Adrenal gland (tissue), 12 donors: Measurements from ENCODE around the gene C13orf42. TPM values are rescaled to one million over a fixed set of nuclear protein-coding genes. Genes with fewer than 3 reads are reported as not detected.

Experiments used
- DNase-seq, 7 donors: peaks; one replicate each; pipeline ENCODE4 v3.0.0-alpha.2; 2019 to 2020
- H3K27ac ChIP-seq, 5 donors: fragments of 200-600 bp; sonication (generic) in 4 of 5; 1 replicate in 3 of 5; 2 replicates in 2 of 5; pipeline versions ENCODE4 v1.5.1 to v1.8.0; 2016 to 2020; ENCODE audit warnings: mild to moderate bottlenecking in 1 of 5
- H3K27me3 ChIP-seq: fragments of 200-600 bp; 2 replicates; pipeline ENCODE4 v1.8.0; 2021
- H3K36me3 ChIP-seq, 2 donors: fragments of 200-600 bp; replicated peaks in 1 of 2; 1 replicate in 1 of 2; 2 replicates in 1 of 2; pipeline versions ENCODE4 v1.5.1 to v1.8.0; 2018 to 2022
- H3K4me1 ChIP-seq, 2 donors: fragments of 200-600 bp; replicated peaks in 1 of 2; 1 replicate in 1 of 2; 2 replicates in 1 of 2; pipeline versions ENCODE4 v1.5.1 to v1.8.0; 2018 to 2021
- H3K4me3 ChIP-seq, 4 donors: fragments of 200-600 bp; sonication (generic) in 3 of 4; one replicate each; pipeline ENCODE4 v1.5.1; 2016 to 2018
- H3K9me3 ChIP-seq, 3 donors: fragments of 200-600 bp; sonication (generic) in 1 of 3; replicated peaks in 1 of 3; 1 replicate in 2 of 3; 2 replicates in 1 of 3; pipeline versions ENCODE4 v1.5.1 to v1.8.0; 2016 to 2021
- CTCF ChIP-seq, 6 experiments: fragments of 450-650 bp in 4 of 6; fragments of 200-600 bp in 2 of 6; sonication (generic) in 1 of 6; IDR thresholded peaks; 1 replicate in 5 of 6; 2 replicates in 1 of 6; pipeline versions ENCODE4 v1.5.1 to v1.8.0; 2016 to 2021; ENCODE audit warnings: antibody characterized with exemption in 6 of 6, mild to moderate bottlenecking in 2 of 6, moderate library complexity in 1 of 6
- POLR2A ChIP-seq, 2 donors: fragments of 450-650 bp; IDR thresholded peaks; one replicate each; pipeline ENCODE4 v1.6.1; 2017; ENCODE audit warnings: antibody characterized with exemption in 2 of 2, mild to moderate bottlenecking in 2 of 2, moderate library complexity in 1 of 2
- WGBS, 4 donors: extraction: QIAGEN DNeasy Blood & Tissue Kit in 2 of 4; methylation state at CpG; one replicate each; pipeline versions ENCODE4 v1.1.5 to v1.1.7; 2013 to 2017; 5-methylcytosine and 5-hydroxymethylcytosine counted together
- intact Hi-C, 2 donors: fragments of 100-400 bp; cut with DNase I; formaldehyde crosslinking; loops; one replicate each; pipeline versions ENCODE4 v1.14.1 to v1.15.0; 2022 to 2023
- polyA plus RNA-seq, 3 donors: library from polyadenylated mRNA; stranded (reverse); fragments of 200-250 nt in 2 of 3; fragments of 350-450 nt in 1 of 3; fragmentation: Illumina TruSeq in 1 of 3; extraction: RNeasy Lipid Tissue Mini Kit (QIAGEN cat#74804) in 1 of 3; gene quantifications; one replicate each; pipeline ENCODE4 v1.2.3, GENCODE V29; 2013 to 2014
- total RNA-seq, 9 donors: library from RNA; depleted of rRNA in 4 of 9; stranded (reverse); fragments of >200 nt in 4 of 9; fragments of 120-200 nt in 1 of 9; fragmentation: NEBNext Ultra II Directional in 1 of 9; extraction: Animal tissue kit (Norgen Biotek cat#: 25700) in 1 of 9; gene quantifications; one replicate each; pipeline versions ENCODE4 v1.1.0 to v1.2.4, GENCODE V29; 2013 to 2023
- donor health status: healthy with polysubstance abuse.
- donor health status: Bipolar disorder and iron deficiency.
- donor health status: DM: yes; HTN: yes; CAD: no.
- donor health status: DM: no; HTN: no; CAD: no.
- donor health status: DM: no; HTN: no; CAD: no.
- donor health status: DM: yes; HTN: yes; CAD: no.

C13orf42 gene
- total and polyA plus RNA-seq, 12 donors: not detected

GRCh38 chr13:51034906-51035305, 76.2 kb downstream of the C13orf42 start:
- DNase-seq: no peak
- Histone ChIP-seq H3K4me3 (no peak overlapping the region), H3K36me3 (no peaks in the 10 kb centered on the region), H3K27me3 (no peaks in the 10 kb centered on the region), H3K9me3 (no peaks in the 10 kb centered on the region), H3K27ac (no peak overlapping the region), H3K4me1 (no peaks in the 10 kb centered on the region)
- WGBS, 4 donors: 90 to 100% (median 98%) methylated on average over 1 to 3 of the region's 3 CpGs
- intact Hi-C loops: no loop called here
- TF ChIP-seq CTCF (IDR thresholded peaks at IDR 0.05) (no peak), POLR2A (IDR thresholded peaks at IDR 0.05) (no peak)

DNA sequence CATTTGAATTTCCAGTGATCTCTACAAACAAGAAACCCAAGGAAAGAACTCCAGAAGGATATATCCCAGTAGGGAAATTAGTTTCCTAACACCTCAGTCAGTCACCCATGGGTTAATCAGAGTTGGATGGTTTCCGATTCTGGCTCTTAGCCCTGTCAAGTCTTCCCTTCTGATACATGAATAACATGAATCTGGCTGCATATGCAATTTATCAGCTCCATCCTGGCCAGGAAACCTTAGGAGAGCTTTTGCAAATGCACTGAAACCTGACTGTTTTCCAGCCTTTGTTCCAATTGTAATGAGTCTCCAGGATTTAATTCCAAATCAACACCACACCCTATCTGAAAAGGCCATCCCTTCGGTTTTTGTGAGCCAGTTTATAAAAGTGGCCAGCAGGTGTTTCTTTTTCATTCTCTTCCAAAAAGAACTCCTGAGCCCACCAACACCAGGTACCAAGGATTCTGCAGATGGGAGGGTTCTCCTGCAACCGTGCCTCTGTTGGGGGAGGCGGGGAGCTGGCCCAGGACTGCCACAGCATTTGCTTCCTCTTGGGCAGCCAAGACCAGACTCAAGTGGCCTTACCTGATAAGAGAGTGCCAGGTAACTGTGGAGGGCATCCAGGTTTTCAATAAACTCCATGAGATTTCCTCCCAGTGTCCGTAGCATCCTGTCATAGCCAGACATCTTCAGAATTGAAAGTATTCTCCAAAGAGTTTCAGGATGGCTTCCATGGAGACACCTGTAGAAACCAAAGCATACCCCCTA, 77.5 kb downstream of the C13orf42 start:
- DNase-seq: no peak
- Histone ChIP-seq H3K9me3 (no peaks in the 10 kb centered on the region), H3K4me1 (no peaks in the 10 kb centered on the region), H3K27me3 (no peaks in the 10 kb centered on the region), H3K36me3 (no peaks in the 10 kb centered on the region), H3K27ac (no peak overlapping the region), H3K4me3 (no peak overlapping the region)
- 63 to 78% (median 71%) methylated on average over 5 of the region's 5 CpGs for WGBS, 4 donors
- TF ChIP-seq POLR2A (IDR thresholded peaks at IDR 0.05): no peak
- TF ChIP-seq CTCF (IDR thresholded peaks at IDR 0.05): no peak
- intact Hi-C loops: no loop called here

GRCh38 chr13:51032831-51033230, 78.2 kb downstream of the C13orf42 start:
- no peaks in the 10 kb centered on the region for H3K4me1 ChIP-seq
- WGBS, 4 donors: 88 to 92% (median 91%) methylated on average over 3 of the region's 3 CpGs
- no peaks in the 10 kb centered on the region for H3K36me3 ChIP-seq
- no peaks in the 10 kb centered on the region for H3K27me3 ChIP-seq
- intact Hi-C loops: no loop called here
- TF ChIP-seq POLR2A (IDR thresholded peaks at IDR 0.05) (no peak), CTCF (IDR thresholded peaks at IDR 0.05) (no peak)
- H3K27ac ChIP-seq: no peak overlapping the region
- DNase-seq: no peak
- no peaks in the 10 kb centered on the region for H3K9me3 ChIP-seq
- no peak overlapping the region for H3K4me3 ChIP-seq

Other genes starting within 250 kb of the C13orf42 start
- 10 to 100 TPM; 23.5 to 37.5 (median 30.7) TPM for gene RNASEH2B, start 201.5 kb downstream of the C13orf42 start, total RNA-seq
- 10 to 100 TPM; 37.1 to 77.1 (median 50.9) TPM for gene RNASEH2B, start 201.5 kb downstream of the C13orf42 start, polyA plus RNA-seq
- gene FAM124A, start 111.1 kb upstream of the C13orf42 start, total RNA-seq: 10 to 100 TPM in 1 of 9 donors, 1 to 10 TPM in 7, under 1 TPM in 1; 0.78 to 11.7 (median 3.6) TPM
- gene FAM124A, start 111.1 kb upstream of the C13orf42 start, polyA plus RNA-seq: 1 to 10 TPM; 1.2 to 3.0 (median 2.8) TPM
- gene SERPINE3, start 228.4 kb upstream of the C13orf42 start, total RNA-seq: under 1 TPM in 1 of 9 donors, not detected in 8; 0.33 TPM
- under 1 TPM in 1 of 3 donors, not detected in 2; 0.07 TPM for gene SERPINE3, start 228.4 kb upstream of the C13orf42 start, polyA plus RNA-seq